Measurements from ENCODE around the gene LARP6.

The LARP6 gene

GRCh38 chr15:70793694-70794093, 60.3 kb downstream of the LARP6 start:
- DNase-seq: no peak

GRCh38 chr15:70792171-70792573, 61.8 kb downstream of the LARP6 start:
- no peak for DNase-seq

GRCh38 chr15:70791259-70791658, 62.7 kb downstream of the LARP6 start:
- no peak for DNase-seq

- DNase-seq: no peak
Measured at GRCh38 chr15:70789213-70789612, 64.7 kb downstream of the LARP6 start.

DNA sequence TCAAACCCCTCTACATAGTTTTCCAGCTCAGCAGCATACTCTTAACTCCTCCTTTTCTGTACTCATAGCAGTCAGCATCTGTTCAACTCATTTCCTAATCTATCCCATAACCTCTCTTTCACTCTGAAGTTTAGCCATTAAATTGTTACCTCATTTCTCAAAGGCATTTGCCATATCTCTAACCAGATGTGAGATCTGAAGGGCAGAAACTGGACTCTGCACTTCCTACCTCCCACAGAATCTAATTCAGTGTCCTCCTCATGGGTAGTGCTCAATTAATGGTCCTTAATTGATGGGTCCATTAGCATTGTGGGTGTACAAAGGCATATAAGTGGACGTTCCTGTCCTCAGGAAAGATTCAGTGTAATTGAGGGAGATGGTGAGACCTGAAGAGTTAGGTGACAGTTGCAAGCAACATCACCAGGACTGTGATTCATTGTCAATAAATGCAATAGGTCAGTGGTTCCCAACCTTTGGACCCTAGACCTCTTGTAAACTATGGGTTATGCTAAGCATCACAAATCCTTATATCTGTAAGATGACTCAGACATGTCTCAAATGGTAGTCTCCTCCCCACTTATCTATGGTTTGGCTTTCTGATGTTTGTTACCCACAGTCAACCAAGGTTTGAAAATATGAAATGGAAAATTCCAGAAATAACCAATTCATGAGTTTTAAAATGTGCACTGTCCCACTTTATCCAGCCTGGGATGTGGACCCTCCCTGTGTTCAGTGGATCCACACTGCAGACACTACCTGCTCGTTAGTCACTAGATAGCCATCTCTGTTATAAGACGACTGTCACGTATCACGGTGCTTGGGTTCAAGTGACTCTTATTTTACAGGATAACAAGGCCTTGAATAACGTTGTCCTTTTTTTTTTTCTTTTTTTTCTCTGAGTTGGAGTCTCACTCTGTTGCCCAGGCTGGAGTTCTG, 65.6 kb downstream of the LARP6 start:
- DNase-seq: no peak

GRCh38 chr15:70786996-70787395, 67.0 kb downstream of the LARP6 start:
- DNase-seq: no peak

DNA sequence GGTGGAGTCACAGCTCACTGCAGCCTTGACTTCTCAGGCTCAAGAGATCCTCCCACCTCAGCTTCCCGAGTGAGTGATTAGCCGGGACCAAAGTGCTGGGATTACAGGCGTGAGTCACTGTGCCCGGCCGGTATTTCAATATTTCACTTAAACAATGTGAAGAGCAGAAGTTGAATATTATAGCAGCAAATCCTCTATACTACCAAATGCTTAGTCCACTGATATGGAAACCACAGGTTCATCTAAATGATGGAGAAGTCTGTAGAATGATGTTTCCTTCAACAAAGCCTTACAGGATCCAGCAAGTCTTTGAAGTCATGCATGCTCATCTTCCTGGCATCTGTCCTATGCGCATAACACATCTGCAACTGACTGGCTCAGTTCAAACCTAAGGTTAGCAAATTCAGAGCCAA, 70.3 kb downstream of the LARP6 start:
- DNase-seq: no peak

DNA sequence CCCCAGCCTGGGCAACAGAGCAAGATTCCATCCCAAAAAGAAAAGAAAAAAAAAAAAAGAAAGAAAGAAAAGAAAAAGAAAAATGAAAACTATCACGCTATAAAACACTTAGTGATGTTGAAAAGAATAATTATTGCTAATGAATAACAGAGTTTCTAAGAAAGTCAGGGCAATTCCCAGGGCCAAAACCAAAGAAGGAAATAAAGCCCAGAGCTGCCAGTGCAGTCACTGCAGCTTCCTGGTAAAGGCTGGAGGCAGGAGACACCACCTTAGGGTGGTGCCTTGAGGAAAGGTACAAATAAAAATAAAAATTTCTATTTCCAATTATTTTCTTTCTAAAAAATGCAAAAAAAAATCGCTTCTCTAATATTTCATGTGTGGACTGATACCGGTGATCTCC, 70.9 kb downstream of the LARP6 start:
- no peak for DNase-seq

GRCh38 chr15:70781236-70781635, 72.7 kb downstream of the LARP6 start:
- no peak for DNase-seq

Data from CD4-positive, alpha-beta T cell treated with Interferon gamma for 1 hour (primary cell).